LNCaP clone FGC (cell line): Measurements from ENCODE around the gene PRKCE.

ENCODE experiments used
- DNase-seq: peaks from one replicate; pipeline ENCODE4 v3.0.0-alpha.2; 2011; ENCODE audit warnings: low read depth
- H3K4me3 ChIP-seq: 2 replicates; pipeline ENCODE4 v1.5.1; 2011; ENCODE audit warnings: mild to moderate bottlenecking, low read depth, low read length, control low read depth
- TF ChIP-seq, protein P1 (sequence below): IDR thresholded peaks from 2 replicates; pipeline ENCODE4 v1.5.1; 2012; ENCODE audit warnings: mild to moderate bottlenecking; ENCODE audit not compliant: control insufficient read depth, insufficient read depth; ENCODE audit errors: extremely low read depth

Gene PRKCE

DNA sequence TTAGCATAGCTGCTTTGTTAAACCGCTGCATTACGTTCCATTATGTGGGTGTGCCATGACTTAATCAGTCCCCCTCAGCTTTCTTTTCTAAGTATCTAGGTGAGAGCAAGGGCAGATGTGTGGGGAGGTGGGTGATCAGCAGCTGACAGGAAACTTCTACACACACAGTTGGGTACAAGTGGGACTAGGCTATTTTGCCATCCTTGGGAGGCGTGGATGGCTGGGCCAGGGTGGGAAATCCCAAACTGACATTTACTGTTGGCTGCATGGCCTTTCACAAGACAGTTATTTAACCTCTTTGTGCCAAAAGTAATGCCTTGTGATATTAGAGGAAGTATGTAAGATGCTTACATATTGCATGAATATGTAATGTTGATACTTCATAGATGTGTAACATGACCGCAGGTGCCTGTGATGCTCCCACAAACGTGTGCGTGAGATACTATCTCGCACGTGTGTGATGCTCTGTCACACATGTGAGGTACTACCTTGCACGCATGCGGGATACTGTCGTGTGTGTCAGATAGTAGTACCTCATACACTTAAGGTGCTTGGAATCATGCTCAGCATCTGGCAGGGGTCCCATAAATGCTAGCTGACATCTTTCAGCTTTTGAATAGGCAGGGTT is 314.5 kb downstream of the PRKCE start:
- no peak for DNase-seq
- TF ChIP-seq, protein P1, sequence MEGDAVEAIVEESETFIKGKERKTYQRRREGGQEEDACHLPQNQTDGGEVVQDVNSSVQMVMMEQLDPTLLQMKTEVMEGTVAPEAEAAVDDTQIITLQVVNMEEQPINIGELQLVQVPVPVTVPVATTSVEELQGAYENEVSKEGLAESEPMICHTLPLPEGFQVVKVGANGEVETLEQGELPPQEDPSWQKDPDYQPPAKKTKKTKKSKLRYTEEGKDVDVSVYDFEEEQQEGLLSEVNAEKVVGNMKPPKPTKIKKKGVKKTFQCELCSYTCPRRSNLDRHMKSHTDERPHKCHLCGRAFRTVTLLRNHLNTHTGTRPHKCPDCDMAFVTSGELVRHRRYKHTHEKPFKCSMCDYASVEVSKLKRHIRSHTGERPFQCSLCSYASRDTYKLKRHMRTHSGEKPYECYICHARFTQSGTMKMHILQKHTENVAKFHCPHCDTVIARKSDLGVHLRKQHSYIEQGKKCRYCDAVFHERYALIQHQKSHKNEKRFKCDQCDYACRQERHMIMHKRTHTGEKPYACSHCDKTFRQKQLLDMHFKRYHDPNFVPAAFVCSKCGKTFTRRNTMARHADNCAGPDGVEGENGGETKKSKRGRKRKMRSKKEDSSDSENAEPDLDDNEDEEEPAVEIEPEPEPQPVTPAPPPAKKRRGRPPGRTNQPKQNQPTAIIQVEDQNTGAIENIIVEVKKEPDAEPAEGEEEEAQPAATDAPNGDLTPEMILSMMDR = no peak
- H3K4me3 ChIP-seq = no peak overlapping the region

- H3K4me3 ChIP-seq = no peak overlapping the region
- DNase-seq = no peak
- TF ChIP-seq, protein P1 = no peak
Measured at GRCh38 chr2:45968946-45969584, 317.6 kb downstream of the PRKCE start.

GRCh38 chr2:45973426-45973825 is 322.0 kb downstream of the PRKCE start:
- TF ChIP-seq, protein P1 = no peak
- no peak for DNase-seq
- H3K4me3 ChIP-seq = no peak overlapping the region

DNA sequence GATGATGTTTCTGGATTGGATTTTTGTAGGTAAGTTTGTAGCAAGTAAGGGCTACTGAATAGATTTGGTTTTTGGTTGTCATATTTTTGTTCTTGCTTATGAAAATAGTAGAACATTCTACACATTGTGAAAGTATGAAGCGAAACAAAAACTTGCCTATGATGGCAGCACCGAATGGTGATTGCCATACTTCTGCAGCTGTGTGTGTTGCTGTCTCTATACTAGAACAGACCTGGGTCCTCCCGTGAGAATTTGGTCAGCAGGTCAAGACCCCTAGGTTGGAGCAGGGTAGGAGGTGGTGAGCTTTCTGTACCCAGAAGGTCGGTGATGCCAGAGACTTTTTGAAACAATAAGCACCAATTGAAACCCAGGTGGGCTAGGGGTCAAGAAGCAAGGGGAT is 322.6 kb downstream of the PRKCE start:
- no peak overlapping the region for H3K4me3 ChIP-seq
- TF ChIP-seq, protein P1 = no peak
- DNase-seq = no peak

DNA sequence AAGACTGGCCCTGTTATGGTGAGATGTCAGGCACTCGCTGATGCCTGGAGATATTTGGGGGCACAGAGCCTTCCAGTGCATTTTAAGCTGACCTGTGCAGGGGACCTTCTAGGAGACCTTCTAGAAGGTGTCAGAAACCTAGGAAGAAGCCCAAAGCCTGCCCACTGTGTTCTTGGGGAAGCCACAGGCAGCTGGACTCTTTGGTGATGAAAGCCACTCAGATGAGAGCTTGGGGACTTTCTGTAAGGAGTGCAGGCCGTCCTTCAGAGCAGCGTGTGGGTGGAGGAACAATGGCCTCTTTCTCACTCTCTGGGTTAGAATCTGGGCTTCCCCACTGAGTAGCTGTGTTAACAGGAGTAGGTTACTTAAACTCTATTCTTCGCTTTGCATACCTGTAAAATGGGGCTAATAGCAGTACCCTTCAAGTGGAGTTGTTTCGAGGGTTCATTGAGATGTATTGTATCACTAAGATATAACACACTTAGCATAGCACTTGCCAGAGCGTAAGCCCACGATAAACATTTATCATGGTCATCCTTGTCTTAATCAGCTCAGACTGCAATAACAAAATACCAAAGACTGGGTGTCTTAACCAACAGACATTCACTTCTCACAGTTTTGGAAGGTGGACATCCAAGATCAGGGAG is 323.4 kb downstream of the PRKCE start:
- H3K4me3 ChIP-seq = no peak overlapping the region
- no peak for DNase-seq
- TF ChIP-seq, protein P1 = no peak

DNA sequence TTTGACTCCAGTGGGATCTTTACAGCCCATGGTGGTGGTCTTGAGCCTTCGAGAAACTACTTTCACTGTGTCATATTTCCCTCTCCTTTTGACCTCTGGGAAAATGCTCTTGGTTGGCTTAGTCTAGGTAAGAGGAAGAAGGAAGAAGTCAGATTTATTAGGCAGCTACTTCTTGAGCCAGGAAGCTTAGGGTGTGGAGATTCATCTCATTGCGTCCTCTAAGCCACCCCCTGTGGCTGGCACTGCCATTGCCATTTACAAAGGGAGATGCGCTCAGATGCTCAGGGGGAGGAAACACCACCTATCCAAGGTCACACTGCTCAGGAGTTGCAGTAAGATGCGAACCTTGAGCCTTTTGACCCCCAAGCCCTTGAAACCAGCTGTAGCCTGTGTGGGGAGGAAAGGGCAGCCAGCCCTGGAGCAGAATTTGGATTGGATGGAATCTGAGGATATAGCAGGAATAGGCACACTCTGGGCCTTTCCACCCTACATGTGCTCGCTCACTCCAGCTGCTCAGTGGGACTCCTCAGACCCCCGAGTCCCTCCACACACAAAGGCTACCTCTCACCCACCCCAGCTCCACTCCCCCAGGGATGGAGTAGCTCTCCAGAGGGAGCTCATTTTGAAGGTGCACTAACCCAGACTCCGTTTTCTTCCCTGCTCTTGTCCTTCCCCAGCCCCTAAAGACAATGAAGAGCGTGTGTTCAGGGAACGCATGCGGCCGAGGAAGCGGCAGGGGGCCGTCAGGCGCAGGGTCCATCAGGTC is 324.5 kb downstream of the PRKCE start:
- TF ChIP-seq, protein P1 = no peak
- no peak for DNase-seq
- H3K4me3 ChIP-seq = no peak overlapping the region
